DND-41 (cell line): ENCODE data around the gene PSAP.

ENCODE experiments used
- EZH2 ChIP-seq: IDR thresholded peaks from 3 replicates; pipeline ENCODE4 v1.6.1; 2012; ENCODE audit warnings: borderline replicate concordance, low read depth, mild to moderate bottlenecking, moderate library complexity, low read length, inconsistent platforms; ENCODE audit not compliant: severe bottlenecking
- TF ChIP-seq, protein P1 (sequence below): IDR thresholded peaks from 2 replicates; pipeline ENCODE4 v1.5.1; 2012; ENCODE audit warnings: borderline replicate concordance, low read length, moderate library complexity, mild to moderate bottlenecking; ENCODE audit not compliant: poor library complexity, severe bottlenecking; ENCODE audit errors: extremely low read depth

DNA sequence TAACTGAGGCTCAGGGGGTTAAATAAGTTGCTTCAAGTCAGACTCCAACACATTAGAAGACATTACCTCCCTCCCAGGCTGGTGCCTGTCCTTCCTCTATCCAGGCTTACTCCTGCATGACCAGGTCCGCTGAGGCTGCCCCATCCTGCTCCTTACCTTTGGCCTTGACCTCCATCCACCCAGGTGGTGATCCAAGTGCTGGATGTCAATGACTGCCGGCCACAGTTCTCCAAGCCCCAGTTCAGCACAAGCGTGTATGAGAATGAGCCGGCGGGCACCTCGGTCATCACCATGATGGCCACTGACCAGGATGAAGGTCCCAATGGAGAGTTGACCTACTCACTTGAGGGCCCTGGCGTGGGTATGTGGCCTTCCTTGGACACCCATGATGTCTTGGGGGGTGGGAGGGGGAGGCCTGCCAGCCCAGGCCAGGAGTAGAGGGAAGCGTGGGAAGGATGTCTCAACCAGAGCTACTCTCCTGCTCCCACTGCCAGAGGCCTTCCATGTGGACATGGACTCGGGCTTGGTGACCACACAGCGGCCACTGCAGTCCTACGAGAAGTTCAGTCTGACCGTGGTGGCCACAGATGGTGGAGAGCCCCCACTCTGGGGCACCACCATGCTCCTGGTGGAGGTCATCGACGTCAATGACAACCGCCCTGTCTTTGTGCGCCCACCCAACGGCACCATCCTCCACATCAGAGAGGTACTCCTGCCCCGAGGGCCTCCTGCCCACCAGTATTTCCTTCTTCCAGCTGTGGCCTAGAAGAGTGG is 48.1 kb downstream of the PSAP start:
- TF ChIP-seq EZH2, result no peak
- TF ChIP-seq, protein P1, sequence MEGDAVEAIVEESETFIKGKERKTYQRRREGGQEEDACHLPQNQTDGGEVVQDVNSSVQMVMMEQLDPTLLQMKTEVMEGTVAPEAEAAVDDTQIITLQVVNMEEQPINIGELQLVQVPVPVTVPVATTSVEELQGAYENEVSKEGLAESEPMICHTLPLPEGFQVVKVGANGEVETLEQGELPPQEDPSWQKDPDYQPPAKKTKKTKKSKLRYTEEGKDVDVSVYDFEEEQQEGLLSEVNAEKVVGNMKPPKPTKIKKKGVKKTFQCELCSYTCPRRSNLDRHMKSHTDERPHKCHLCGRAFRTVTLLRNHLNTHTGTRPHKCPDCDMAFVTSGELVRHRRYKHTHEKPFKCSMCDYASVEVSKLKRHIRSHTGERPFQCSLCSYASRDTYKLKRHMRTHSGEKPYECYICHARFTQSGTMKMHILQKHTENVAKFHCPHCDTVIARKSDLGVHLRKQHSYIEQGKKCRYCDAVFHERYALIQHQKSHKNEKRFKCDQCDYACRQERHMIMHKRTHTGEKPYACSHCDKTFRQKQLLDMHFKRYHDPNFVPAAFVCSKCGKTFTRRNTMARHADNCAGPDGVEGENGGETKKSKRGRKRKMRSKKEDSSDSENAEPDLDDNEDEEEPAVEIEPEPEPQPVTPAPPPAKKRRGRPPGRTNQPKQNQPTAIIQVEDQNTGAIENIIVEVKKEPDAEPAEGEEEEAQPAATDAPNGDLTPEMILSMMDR, result no peak
